Epithelial cell of esophagus (primary cell): ENCODE data around the gene GABBR2.

Experiments
- DNase-seq: peaks from one replicate; pipeline ENCODE4 v3.0.0; 2010; ENCODE audit warnings: low read depth
- H3K4me3 ChIP-seq: 2 replicates; pipeline ENCODE4 v1.5.1; 2011; ENCODE audit warnings: mild to moderate bottlenecking, low read length, control low read depth
- TF ChIP-seq, protein P1 (sequence below): IDR thresholded peaks from 2 replicates; pipeline ENCODE4 v1.5.1; 2011; ENCODE audit warnings: low read depth, mild to moderate bottlenecking, low read length, control low read depth, inconsistent platforms; ENCODE audit not compliant: insufficient read depth; ENCODE audit errors: missing control alignments

GABBR2 gene

DNA sequence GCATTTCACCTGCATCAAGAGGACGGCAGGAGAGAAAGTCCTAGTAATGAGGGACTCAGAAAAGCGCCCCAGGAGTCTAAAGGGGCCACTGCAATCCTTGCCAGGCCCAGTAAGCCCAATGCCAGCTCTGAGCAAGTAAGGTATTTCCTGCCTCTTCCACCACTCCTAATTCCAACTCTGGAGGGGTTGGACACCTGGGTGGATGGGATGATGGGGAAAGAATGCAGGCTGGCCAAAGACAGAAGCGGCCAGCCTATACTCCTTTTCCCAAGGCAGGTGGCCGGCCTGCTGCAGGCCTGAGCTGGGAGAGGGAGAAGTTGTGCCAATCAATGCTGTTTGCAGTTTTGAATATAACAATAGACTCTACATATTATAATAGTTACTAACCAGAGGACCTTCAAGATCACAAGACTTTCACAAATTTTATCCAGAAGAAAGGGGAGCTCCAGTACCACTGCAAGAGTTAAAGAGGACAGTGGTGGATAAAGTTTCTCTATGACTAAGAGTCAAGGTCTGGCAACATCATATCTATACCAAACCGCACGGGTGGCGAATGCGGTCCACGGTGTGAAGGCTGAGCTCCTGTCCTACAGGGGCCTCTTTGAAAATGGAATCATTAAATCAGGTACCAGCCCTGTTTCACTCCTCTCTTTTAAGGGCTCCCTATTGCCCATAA lies 338.3 kb downstream of the GABBR2 start:
- no peak for DNase-seq
- TF ChIP-seq, protein P1, sequence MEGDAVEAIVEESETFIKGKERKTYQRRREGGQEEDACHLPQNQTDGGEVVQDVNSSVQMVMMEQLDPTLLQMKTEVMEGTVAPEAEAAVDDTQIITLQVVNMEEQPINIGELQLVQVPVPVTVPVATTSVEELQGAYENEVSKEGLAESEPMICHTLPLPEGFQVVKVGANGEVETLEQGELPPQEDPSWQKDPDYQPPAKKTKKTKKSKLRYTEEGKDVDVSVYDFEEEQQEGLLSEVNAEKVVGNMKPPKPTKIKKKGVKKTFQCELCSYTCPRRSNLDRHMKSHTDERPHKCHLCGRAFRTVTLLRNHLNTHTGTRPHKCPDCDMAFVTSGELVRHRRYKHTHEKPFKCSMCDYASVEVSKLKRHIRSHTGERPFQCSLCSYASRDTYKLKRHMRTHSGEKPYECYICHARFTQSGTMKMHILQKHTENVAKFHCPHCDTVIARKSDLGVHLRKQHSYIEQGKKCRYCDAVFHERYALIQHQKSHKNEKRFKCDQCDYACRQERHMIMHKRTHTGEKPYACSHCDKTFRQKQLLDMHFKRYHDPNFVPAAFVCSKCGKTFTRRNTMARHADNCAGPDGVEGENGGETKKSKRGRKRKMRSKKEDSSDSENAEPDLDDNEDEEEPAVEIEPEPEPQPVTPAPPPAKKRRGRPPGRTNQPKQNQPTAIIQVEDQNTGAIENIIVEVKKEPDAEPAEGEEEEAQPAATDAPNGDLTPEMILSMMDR, result no peak
- H3K4me3 ChIP-seq, result no peak overlapping the region

DNA sequence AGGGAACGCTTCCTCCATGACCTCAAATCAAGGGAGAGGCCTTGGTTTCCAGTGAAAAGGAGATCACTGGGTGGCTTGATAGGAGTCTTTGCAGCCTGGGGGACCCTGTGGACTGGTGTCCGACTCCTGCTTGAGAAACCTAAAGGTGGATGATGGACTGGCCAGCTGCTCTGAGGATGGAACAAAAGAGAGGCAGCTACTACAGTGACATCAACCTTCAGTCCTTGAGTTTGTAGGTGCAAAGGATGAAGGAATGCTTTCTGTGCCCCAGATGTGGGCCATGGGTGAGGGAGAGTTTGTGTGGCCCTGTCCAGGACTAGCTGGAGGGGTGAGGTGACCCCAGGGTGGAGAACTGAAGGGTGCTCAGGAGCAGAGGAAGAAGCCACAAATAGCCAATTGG lies 338.8 kb downstream of the GABBR2 start:
- no peak overlapping the region for H3K4me3 ChIP-seq
- no peak for DNase-seq
- TF ChIP-seq, protein P1, result no peak

DNA sequence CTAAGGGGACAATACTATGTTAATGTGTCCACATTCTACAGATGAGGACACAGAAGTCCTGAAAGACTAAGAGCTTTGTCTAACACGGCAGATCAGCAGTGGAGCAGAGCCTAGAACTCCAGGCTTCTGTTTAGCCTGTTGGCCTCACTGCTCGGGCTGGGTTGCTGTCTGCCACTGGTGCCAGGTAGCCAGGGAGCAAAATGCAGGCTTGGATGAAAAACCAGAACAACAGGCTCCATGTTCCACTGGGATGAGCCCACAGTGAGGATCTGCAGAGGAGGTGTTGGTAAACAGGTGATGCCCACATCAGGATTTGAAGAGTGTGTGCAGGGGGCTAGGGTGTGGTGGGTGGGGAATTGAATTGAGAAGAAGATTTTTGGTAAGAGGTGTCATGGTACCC lies 339.3 kb downstream of the GABBR2 start:
- no peak for DNase-seq

DNA sequence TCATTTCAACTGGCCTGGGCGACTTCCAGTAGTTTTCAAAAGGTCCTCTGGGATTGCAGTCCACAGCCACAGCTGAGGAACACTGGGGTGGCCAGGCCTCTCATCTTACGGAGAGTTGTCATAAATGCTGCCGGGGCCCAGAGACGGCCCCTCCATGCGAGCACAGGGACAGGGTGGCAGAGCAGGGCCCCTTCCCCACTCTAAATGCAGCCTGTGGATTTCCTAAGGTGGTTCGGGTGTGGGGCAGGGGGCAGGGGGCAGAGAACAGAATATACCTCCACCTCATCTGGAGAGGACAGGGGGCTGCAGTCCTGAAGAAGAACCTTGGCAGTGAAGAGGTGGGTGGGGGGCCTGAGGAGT lies 339.7 kb downstream of the GABBR2 start:
- no peak for DNase-seq
- no peak overlapping the region for H3K4me3 ChIP-seq
- TF ChIP-seq, protein P1, result no peak

More for the DNA sequence above, 339.3 kb downstream of the GABBR2 start:
- TF ChIP-seq, protein P1, result no peak
- H3K4me3 ChIP-seq, result no peak overlapping the region

DNA sequence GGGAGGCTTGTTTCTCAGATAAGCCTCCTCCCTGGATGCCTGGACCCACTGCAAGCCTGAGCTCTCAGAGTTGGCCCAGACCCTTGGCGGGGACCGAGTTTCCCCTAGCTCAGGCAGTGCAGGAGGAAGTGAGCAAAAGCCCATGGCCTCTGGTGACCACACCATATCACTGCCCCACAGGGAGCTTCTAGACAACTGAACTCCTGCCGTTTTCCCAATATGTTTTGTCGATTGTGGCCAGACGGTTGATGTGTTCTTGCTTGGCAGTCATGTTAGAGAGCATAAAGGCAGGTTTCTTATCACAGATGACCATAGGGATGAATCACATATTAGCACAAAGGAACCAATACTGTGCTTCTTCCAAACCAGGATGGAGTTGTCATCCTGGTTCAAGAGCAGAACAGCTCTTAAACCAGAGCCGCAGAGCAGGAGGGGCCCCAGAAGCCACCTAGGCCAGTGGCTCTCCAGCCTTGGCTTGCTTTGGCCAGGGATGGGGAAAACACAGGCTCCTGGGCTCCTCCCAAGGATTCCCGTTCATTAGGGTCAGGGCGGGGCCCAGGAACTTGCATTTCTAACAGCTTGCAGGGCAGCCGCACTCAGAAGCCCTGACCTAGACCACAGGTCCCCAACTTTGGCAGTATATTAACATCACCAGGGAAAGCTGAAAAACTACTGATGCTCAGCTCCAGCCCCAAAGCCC lies 340.2 kb downstream of the GABBR2 start:
- TF ChIP-seq, protein P1, result no peak
- H3K4me3 ChIP-seq, result no peak overlapping the region
- no peak for DNase-seq

DNA sequence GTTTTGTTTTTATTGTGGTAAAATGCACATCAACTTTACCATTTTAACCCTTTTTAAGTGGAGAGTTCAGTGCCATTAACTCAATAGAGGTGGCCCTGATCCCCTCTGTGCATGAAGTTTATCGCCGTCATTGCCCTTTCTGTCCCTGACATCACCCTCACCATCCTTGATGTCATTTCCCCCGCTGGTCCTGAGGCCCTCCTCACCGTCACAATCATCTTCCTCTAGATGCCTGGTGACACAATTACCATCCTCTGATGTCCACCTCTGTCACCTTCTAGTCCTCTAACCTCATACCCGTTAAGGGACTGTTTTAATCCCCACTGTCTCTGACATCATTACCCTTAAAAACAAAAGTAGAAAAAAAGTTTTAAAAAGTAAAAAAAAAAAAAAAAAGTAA lies 340.8 kb downstream of the GABBR2 start:
- no peak for DNase-seq
- H3K4me3 ChIP-seq, result no peak overlapping the region
- TF ChIP-seq, protein P1, result no peak
